GM19328 (cell line): ENCODE data around the gene TTLL5.

Experiments
- ATAC-seq: cut with Tn5 transposase; IDR thresholded peaks from one replicate; pipeline ENCODE4 v1.9.1; 2021; ENCODE audit warnings: mild to moderate bottlenecking, moderate library complexity; ENCODE audit not compliant: unreplicated experiment

Gene TTLL5

GRCh38 chr14:75794615-75795038, 133.6 kb downstream of the TTLL5 start:
- ATAC-seq, result no peak

GRCh38 chr14:75800792-75801191, 139.7 kb downstream of the TTLL5 start:
- ATAC-seq, result no peak

- ATAC-seq, result no peak
Observed at GRCh38 chr14:75802486-75802885, 141.4 kb downstream of the TTLL5 start.

GRCh38 chr14:75803765-75804164, 142.7 kb downstream of the TTLL5 start:
- no peak for ATAC-seq

- ATAC-seq, result no peak
Observed at GRCh38 chr14:75804570-75805275, 143.7 kb downstream of the TTLL5 start.

GRCh38 chr14:75805646-75806045, 144.6 kb downstream of the TTLL5 start:
- no peak for ATAC-seq

- ATAC-seq, result no peak
Observed at GRCh38 chr14:75806352-75806832, 145.3 kb downstream of the TTLL5 start.

GRCh38 chr14:75807667-75808360, 146.8 kb downstream of the TTLL5 start:
- no peak for ATAC-seq

GRCh38 chr14:75811136-75811829, 150.2 kb downstream of the TTLL5 start:
- no peak for ATAC-seq

- ATAC-seq, result no peak
Observed at GRCh38 chr14:75811872-75812499, 150.9 kb downstream of the TTLL5 start.

GRCh38 chr14:75812622-75813021, 151.6 kb downstream of the TTLL5 start:
- no peak for ATAC-seq

- ATAC-seq, result no peak
Observed at GRCh38 chr14:75820761-75821160, 159.7 kb downstream of the TTLL5 start.

- ATAC-seq, result no peak
Observed at GRCh38 chr14:75821831-75822521, 160.9 kb downstream of the TTLL5 start.

- no peak for ATAC-seq
Observed at GRCh38 chr14:75822522-75823141, 161.6 kb downstream of the TTLL5 start.

- no peak for ATAC-seq
Observed at GRCh38 chr14:75823334-75823733, 162.3 kb downstream of the TTLL5 start.

- no peak for ATAC-seq
Observed at GRCh38 chr14:75824318-75824717, 163.3 kb downstream of the TTLL5 start.

- ATAC-seq, result no peak
Observed at GRCh38 chr14:75825147-75825592, 164.1 kb downstream of the TTLL5 start.

GRCh38 chr14:75826599-75826998, 165.6 kb downstream of the TTLL5 start:
- ATAC-seq, result no peak

- ATAC-seq, result no peak
Observed at GRCh38 chr14:75827331-75827730, 166.3 kb downstream of the TTLL5 start.

GRCh38 chr14:75829316-75829715, 168.3 kb downstream of the TTLL5 start:
- ATAC-seq, result no peak
